Kidney epithelial cell (primary cell): Measurements from ENCODE around the gene ALDOC. TPM values are rescaled to one million over a fixed set of nuclear protein-coding genes. Genes with fewer than 3 reads are reported as not detected.

Experiments
- DNase-seq: peaks from one replicate; pipeline ENCODE4 v3.0.0-alpha.2; 2010; ENCODE audit warnings: low read depth
- H3K27me3 ChIP-seq: 2 replicates; pipeline ENCODE4 v1.6.0; 2011; ENCODE audit warnings: low read length; ENCODE audit not compliant: control insufficient read depth, insufficient read depth
- H3K36me3 ChIP-seq: 2 replicates; pipeline ENCODE4 v1.5.1; 2011; ENCODE audit warnings: low read length; ENCODE audit not compliant: control insufficient read depth, insufficient read depth
- H3K4me3 ChIP-seq: 2 replicates; pipeline ENCODE4 v1.5.1; 2011; ENCODE audit warnings: low read depth, mild to moderate bottlenecking, control low read depth, low read length
- total RNA-seq: library from RNA; depleted of rRNA; stranded (reverse); fragments of >200 nt; gene quantifications from 2 replicates; pipeline ENCODE4 v1.2.3, GENCODE V29; 2015
- TF ChIP-seq, protein P1 (sequence below): IDR thresholded peaks from 2 replicates; pipeline ENCODE4 v1.5.1; 2011; ENCODE audit warnings: mild to moderate bottlenecking, moderate library complexity, low read length, control low read depth, inconsistent platforms; ENCODE audit not compliant: insufficient read depth, poor library complexity, severe bottlenecking

The ALDOC gene
- total RNA-seq, 1 donor from 2014 or later = 20.8 TPM

- Histone ChIP-seq H3K36me3 (no peaks in the 10 kb centered on the region), H3K4me3 (no peak overlapping the region), H3K27me3 (peaks cover 15% of the 10 kb centered on the region)
- DNase-seq = no peak
- TF ChIP-seq, protein P1, sequence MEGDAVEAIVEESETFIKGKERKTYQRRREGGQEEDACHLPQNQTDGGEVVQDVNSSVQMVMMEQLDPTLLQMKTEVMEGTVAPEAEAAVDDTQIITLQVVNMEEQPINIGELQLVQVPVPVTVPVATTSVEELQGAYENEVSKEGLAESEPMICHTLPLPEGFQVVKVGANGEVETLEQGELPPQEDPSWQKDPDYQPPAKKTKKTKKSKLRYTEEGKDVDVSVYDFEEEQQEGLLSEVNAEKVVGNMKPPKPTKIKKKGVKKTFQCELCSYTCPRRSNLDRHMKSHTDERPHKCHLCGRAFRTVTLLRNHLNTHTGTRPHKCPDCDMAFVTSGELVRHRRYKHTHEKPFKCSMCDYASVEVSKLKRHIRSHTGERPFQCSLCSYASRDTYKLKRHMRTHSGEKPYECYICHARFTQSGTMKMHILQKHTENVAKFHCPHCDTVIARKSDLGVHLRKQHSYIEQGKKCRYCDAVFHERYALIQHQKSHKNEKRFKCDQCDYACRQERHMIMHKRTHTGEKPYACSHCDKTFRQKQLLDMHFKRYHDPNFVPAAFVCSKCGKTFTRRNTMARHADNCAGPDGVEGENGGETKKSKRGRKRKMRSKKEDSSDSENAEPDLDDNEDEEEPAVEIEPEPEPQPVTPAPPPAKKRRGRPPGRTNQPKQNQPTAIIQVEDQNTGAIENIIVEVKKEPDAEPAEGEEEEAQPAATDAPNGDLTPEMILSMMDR = no peak
Measured at GRCh38 chr17:28536532-28537218, 40.0 kb downstream of the ALDOC start.

DNA sequence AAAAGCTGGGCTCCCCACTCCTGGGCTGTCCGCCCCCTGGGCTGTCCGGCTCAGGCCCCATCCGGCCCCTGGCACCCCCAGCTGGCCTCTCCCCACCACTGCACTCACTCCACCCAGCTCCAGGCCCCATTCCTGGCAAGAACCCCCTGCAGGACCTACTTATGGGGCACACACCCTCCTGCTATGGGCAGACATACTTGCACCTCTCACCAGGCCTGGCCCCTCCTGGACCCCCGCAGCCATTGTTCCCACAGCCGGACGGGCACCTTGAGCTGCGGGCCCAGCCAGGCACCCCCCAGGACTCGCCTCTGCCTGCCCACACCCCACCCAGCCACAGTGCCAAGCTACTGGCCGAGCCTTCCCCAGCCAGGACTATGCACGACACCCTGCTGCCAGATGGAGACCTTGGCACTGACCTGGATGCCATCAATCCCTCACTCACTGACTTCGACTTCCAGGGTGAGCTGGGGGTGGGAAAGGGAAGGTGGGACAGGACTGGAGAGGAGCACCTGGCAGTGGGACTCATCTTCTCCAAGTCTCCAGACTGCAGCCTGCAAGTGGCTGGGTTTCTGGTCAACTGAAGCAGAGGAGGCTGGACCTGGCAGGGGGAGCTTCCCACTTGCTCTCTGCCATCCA, 41.8 kb downstream of the ALDOC start:
- peaks cover 23% of the 10 kb centered on the region for H3K27me3 ChIP-seq
- TF ChIP-seq, protein P1 = no peak
- no peaks in the 10 kb centered on the region for H3K36me3 ChIP-seq
- no peak overlapping the region for H3K4me3 ChIP-seq
- no peak for DNase-seq

DNA sequence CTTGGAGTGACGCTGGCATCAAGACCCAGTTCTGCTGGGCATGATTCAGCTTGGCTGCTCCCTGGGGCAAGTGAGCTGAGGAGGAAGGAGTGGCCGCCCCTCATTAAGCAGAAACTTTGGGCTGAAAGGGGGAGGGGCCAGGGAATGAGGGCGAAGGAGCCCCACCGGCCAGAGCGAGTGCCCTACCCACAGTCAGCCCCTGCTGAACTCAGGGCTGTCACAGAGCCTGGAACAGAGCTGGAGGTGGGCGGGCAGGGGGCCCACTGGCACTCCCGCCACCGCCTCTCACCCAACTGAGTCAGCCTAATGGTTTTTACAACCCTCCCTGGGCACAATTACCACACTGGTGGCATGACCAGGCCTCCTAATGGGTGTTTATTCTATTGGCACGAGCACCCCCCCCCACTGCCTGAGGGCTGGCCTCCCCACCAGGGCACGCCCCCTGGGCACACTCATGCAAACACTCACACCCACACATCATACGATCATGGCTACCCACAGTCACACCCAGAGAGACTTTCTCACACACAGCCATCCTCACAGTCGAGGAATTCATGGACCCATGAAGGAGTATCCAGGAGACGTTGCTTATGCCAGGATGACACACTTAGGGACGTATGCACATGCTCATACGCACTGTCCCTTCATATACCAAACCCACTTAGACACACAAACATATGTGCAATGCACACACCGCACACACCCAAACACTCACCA, 43.4 kb downstream of the ALDOC start:
- Histone ChIP-seq H3K4me3 (no peak overlapping the region), H3K27me3 (peaks cover 23% of the 10 kb centered on the region), H3K36me3 (no peaks in the 10 kb centered on the region)
- TF ChIP-seq, protein P1 = no peak
- no peak for DNase-seq

GRCh38 chr17:28532050-28532960, 44.4 kb downstream of the ALDOC start:
- Histone ChIP-seq H3K36me3 (no peaks in the 10 kb centered on the region), H3K27me3 (peaks cover 16% of the 10 kb centered on the region), H3K4me3 (no peak overlapping the region)
- no peak for DNase-seq
- TF ChIP-seq, protein P1 = no peak

DNA sequence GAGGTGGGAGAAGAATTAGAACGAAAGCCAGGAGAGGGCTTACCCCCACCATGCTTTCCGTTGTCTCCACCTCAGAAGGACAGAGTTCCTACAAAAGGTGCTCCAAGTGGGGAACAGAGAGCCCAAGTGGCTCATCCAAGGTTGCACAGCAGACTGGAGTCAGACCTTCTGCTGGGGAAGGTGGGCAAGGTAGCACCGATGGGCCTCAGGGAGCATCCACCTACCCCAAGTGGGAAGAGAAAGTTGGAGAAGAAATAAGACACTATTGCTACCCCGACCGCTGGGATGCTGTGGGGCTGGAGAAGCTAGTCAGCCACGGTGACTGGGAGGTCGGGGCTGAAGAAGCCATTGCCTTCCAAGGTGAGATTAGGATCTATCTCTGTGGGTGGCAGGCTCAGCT, 45.8 kb downstream of the ALDOC start:
- Histone ChIP-seq H3K27me3 (peaks cover 14% of the 10 kb centered on the region), H3K4me3 (no peak overlapping the region), H3K36me3 (no peaks in the 10 kb centered on the region)
- TF ChIP-seq, protein P1 = no peak
- no peak for DNase-seq
